Esophagus muscularis mucosa (tissue), 3 donors: ENCODE measurements around the gene TUBA4B.

Source experiments
- CTCF ChIP-seq, 3 experiments: fragments of 200-600 bp in 2 of 3; fragments of 450-650 bp in 1 of 3; sonication (generic) in 2 of 3; IDR thresholded peaks; one replicate each; pipeline ENCODE4 v1.5.1; 2017 to 2019; ENCODE audit warnings: antibody characterized with exemption in 3 of 3, mild to moderate bottlenecking in 2 of 3, moderate library complexity in 1 of 3
- POLR2A ChIP-seq: fragments of 450-650 bp; IDR thresholded peaks from one replicate; pipeline ENCODE4 v1.6.1; 2017; ENCODE audit warnings: antibody characterized with exemption, moderate library complexity, mild to moderate bottlenecking, low read depth

- TF ChIP-seq POLR2A = no peak
- TF ChIP-seq CTCF (IDR thresholded peaks at IDR 0.05) = no peak
These were observed 33.5 kb downstream of the TUBA4B start for GRCh38 chr2:219286436-219287115.
